Measurements from ENCODE around the gene SLC5A12.

The SLC5A12 gene, protein sequence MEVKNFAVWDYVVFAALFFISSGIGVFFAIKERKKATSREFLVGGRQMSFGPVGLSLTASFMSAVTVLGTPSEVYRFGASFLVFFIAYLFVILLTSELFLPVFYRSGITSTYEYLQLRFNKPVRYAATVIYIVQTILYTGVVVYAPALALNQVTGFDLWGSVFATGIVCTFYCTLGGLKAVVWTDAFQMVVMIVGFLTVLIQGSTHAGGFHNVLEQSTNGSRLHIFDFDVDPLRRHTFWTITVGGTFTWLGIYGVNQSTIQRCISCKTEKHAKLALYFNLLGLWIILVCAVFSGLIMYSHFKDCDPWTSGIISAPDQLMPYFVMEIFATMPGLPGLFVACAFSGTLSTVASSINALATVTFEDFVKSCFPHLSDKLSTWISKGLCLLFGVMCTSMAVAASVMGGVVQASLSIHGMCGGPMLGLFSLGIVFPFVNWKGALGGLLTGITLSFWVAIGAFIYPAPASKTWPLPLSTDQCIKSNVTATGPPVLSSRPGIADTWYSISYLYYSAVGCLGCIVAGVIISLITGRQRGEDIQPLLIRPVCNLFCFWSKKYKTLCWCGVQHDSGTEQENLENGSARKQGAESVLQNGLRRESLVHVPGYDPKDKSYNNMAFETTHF

DNA sequence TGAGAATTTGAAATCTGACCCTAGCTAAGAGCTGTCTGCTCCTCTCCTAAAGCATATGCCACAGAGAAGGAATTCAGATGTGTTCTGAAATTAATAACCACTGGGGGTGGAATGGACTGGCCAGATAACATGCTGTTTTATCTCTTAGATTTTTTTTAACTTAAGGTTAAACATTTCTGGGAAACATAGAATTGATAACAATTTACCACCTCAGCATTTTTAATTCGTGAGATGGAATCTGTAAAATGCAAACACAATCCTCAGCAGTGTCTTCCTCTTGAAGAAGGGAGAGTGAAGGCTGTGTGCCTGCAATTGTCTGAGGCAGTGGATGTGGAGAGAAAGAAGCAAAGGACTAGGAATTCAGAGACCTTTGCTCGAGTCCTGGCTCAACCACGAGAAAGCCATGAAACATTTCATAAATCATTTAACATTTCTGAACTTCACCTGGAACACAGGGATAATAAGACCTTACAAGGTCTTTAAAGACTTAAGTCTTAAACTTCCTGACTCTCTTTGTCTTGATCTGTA, at the start of gene SLC5A12:
Gene SLC5A12, minus strand, starts transcription at position 113 of the 528 bp plus-strand sequence. CDS start 346 bp downstream, outside the sequence.
- no peak for DNase-seq

DNA sequence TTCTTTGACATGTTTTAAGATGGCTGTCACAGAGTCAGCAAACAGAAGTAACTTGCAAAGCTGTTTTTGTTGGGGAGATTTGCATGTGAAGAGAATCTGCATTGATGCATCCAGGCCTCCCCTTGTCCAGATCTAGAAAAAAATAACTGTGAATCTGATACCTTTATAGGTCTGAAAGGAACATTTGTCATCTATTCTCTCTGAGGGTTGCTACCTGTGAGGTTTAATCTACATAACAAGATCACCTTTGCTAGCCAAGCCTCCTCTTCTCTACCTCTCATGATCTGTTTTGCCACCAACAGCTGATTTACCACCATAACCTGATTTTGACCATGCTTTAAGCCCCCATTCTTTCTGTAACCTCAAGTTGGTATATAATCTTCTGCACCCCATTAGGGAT, 47.2 kb upstream of the SLC5A12 start:
- DNase-seq, result no peak

DNA sequence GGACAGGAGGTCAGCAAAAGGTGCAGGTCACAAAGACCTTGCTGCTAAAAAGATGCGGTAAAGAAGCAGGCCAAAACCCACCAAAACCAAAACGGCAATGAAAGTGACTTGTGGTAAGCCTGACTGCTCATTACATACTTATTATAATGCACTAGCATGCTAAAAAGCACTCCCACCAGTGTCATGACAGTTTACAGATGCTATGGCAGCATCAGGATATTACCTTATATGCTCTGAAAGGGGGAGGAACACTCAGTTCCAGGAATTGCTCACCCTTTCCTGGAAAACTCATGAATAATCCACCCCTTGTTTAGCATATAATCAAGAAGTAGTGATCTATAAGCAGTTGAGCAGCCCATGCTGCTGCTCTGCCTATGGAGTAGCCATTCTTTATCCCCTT, 45.2 kb upstream of the SLC5A12 start:
- DNase-seq, result no peak

DNA sequence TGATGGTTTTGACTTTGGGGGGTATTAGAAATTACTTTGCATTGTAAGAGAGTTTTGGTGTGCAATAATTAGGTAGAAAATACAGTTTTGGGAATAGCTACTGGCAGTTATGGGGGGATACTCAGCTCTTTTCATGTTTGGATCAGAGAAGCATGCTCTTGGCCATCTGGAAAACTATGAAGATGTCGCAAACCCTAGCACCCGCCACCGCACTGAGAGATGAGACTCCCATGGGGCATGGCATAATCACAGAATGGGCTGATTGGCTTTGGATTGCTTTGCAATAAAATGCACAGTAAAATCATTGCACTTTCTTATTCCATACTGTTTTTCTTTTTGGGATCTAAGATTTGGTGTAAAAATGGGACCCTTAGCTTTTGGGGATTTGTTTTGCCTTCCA, 43.5 kb upstream of the SLC5A12 start:
- DNase-seq, result no peak

DNA sequence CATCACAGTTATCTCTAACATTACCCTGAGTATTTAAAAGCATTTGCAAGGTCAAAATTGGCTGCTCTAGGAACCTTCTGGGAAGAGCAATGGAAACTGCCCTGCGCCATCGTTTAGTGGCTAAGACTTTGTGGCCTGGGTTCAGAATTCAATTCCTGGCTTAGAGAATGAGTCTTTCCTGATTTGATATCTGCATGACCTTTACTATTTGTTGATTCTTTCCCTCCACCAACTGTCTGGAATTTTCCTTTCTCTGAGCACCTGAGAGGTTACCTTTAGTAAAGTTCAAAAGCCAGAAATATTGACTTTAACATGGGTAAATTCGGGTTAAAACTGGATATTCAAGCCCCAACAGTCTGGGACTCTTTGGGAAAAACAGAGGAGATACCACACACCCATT, 43.0 kb upstream of the SLC5A12 start:
- DNase-seq, result no peak

DNA sequence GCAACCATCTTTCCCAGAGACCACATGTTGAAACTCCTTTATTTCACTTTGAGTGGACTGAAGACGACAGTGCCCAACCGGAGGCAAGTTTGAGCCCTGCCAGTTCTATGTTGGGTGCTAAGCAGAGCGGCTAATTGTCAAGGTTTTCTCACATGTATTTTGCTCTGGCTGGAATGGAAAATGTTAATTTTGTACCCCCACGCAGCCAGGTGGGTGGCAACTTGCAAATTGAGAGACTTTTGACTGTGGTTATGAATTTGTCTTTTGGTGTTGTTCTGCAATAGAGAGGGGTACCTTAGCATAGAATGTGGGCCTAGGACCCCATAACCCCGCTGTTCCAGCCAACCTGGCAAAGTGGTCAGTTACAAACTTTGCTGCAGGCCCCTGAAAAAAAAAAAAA, 42.5 kb upstream of the SLC5A12 start:
- DNase-seq, result no peak

DNA sequence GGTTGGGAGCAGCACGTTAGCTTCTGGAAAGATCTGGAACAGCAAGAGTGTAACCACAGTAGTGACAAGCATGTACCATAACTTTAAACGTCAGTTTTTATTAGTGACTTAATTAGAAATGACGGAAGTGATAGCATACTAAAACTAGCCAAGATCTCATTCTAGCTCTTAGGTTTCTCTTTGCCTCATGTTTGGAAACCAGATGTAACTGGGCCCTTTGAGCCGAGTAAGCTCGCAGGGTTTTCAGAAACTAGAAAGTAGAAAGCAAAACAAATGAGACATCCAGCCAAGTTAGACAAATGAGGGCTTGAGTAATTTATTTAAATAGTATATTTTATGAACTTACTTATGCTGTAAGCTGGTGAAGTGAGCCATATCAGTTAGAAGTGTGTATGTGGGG, 40.2 kb upstream of the SLC5A12 start:
- no peak for DNase-seq

DNA sequence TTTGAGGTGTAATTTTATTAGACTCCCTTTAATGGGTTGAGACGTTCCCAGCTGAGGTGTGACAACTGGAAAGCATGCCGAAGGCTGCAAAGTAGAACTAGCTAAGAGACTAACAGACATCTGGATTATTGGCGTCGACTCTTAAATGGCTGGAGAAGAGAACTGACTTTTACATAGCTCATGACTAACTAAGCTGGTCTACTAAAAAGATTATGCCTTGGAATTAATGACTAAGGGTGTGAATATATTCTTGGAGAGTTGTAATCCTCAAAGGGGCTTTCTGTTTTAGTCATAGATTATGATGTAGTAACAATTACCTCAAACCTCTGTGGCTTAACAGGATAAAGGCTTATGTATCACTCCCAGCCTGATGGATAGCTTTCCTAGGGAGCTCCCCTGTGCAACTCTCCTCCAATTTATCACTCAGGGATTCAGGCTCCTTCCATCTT, 39.5 kb upstream of the SLC5A12 start:
- no peak for DNase-seq

DNA sequence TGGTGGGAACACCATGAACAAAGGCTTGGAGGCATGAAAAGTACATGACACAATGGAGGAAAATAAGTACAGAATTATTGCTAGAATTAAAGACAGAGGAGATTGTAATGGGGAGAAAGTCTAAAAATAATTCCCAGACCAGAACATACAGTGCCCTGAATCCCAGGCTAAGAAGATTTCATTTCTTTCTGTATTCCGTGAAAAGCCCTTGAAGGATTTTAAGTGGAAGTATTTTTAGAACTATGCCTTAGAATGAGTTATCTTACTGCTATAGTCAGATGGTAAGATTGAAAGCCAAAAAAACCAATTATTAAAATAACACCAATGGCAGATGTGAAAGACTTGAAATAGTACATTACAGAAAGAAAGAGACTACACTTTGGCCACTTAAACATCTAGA, 36.1 kb upstream of the SLC5A12 start:
- no peak for DNase-seq

DNA sequence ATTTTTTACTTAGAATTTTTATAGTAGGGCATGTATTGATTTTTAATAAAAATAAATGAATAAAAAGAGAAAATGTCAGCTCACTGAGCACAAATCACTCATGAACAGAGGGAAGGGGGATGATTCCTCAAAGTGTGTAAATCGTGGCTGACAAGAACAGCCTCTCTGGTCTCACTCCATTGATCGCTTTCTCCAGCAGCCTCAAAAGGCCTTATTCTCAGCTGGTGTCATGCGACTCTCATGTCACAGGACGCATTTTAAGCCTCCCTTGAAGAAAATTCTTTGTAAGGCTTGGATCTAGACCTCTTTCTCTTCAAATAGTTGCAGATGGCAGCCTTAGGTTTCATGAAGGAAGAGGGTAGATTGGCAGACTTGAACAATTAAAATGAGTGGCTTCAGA, 33.9 kb upstream of the SLC5A12 start:
- no peak for DNase-seq

DNA sequence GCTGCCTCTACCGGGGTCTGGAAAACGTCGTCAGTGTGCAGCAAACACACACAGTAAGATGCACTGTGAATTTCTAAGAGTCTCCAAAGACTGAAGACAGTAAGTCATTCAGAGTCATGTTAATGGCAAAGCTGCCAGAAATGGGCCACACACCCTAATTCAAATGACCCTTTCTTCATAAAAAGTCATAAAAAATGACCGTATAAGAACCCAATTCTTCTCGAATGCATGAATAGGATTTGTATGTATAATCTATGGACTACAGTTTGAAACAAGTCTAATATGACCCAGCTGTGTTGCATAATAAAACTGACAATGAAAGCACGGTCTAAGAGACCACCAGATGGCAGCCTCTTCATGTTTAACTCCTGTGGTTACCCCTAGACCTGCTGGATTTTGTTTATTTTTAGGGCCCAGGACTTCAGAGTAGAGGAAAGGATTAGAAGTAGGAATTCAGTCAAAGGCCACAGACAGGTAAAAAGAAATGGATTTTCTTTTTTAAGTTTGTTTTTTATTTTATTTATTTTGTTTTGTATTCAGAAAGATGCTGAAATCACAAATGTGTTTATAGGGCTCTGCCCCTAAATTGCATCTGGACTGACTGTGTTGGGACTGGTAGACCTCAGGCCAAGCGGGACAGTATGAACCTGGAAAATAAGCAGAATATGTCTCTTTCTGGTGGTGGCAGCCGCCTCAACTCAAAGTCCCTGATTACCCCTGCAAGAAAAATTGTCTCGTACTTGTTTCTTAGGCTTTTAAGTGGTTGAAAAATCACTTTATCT, 32.1 kb upstream of the SLC5A12 start:
- no peak for DNase-seq

DNA sequence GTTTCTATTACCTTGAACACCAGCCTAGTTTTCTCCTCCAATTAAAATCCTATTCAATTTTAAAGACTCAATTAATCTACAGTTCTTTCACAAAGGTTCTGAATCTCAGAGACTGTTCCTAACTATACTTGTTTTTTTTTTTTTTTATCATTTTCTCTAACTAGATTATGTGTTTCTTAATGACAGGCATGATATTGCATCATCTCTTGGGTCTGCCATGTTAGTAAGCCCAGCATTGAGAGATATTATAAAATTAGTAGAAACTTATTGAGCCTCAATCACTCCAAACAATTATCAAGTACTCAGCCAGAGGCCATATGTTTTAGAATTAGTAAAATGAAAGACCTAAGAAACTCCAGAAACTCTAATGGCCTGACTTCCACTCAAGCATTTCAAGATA, 28.1 kb upstream of the SLC5A12 start:
- no peak for DNase-seq

DNA sequence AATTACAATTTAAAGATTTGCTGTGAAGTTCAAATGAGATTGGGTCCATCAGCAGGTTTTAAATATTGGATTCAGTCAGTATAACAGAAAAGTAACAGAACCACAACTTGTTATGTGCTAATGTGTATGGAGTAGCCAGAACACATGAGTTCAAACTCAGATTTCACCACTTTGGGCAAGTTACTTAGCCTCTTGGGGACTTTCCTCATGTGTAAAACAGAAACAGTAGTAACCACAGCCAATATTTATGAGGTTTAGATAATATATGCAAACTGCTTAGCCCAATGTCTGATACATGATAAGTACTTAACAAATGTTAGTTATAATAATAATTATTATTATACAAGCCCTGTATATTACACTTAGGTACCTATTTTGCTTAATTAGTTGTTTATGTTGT, 21.8 kb upstream of the SLC5A12 start:
- no peak for DNase-seq

DNA sequence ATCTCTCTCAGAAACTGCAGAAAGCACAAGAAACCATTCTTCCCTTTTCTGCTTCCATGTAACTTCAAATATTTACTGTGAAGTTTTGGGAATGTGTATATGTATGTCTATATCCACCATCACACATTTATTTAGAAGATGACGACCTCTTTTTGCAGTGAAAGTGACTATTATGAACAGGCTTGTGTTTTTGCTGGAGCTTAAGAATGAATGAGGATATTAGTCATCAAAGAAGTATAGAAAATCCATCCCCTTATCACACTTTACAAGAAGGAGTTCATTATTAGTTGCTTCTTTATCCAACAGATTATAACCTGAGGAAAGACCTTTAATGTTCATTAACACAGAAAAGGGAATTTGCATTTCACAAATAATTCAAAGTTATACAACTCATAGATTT, 21.1 kb upstream of the SLC5A12 start:
- no peak for DNase-seq

DNA sequence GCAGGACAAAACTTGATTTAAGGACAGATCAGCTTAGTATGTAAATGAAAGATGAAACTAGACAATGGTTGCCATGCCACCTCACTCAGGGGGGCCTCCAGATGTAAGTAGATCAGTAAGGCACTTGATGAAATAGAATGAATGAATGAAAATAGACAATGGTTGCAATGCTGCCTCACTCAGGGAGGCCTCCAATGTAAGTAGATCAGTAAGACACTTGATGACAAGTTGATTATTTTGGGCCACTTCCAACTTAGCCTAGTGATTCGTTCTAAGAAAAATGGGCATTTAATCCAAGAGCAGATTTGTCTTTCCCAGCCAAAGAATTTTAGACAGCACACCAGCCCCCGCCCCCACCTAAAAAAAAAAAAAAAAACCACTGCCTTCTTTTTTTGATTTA, 19.2 kb upstream of the SLC5A12 start:
- no peak for DNase-seq

DNA sequence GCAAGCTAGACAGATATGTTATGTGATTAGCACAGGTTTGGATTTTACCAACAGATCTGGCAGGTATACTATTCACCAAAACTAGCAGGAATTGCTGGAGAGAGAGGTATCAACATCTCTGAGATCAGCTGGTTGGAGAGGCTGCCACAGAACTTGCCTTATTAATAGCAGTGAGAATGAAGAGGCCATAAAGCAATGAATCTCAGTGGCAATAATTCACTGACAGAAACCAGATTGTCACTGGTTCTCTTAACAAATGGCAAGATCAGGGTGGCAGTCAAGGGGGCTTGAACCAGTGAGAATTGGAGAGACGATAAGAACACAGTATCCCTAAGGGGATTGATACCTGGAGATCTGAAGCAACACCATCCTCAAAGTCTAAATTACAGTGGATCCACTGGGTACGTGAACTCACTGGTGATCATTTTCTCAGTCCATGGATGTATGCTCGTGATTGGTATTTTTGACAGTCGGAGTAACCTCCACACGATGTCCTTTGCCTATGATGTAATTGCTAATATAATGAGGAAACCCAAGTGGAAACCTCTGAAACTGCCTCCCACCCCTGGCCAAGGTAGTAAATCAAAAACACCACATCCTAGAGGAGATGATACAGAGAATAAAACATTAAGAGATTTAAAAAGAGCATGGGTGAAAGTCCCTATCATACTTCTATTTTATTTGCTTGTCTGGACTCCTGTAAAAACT, 17.7 kb upstream of the SLC5A12 start:
- no peak for DNase-seq

DNA sequence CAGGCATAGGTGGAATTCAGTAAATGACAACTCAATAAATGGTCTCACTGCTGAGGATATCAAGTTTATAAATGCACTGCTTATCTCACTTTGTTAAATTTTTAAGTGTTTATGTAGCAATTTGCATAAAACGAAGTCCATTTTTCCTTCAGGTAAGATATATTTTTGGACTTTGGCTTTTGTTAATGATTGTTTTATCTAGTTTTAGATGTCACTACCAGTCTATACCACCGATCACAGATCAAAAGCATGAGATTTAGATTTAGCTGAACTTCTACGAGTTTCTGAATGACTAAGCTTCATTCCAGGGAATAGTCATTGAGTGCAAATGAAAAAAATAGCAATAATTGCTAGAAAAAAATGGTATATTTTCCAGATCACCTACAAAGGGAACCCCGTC, 12.8 kb upstream of the SLC5A12 start:
- no peak for DNase-seq

DNA sequence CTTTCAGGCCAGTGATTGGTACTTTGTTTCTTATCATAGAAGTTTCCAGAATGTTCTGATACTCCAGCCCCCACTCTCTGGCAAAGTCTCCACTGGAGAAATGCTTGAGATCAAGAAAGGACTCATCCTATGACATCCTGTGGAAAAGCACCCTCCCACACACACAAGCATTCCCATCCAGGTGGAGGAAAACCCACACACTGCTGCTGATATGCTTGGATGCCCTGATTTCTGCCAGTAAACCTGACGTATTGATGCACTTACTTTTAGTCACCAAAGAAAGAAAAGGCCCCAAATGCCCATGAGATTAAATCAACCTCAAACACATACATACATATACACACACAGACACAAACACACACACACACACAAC, 9.2 kb upstream of the SLC5A12 start:
- DNase-seq, result no peak

DNA sequence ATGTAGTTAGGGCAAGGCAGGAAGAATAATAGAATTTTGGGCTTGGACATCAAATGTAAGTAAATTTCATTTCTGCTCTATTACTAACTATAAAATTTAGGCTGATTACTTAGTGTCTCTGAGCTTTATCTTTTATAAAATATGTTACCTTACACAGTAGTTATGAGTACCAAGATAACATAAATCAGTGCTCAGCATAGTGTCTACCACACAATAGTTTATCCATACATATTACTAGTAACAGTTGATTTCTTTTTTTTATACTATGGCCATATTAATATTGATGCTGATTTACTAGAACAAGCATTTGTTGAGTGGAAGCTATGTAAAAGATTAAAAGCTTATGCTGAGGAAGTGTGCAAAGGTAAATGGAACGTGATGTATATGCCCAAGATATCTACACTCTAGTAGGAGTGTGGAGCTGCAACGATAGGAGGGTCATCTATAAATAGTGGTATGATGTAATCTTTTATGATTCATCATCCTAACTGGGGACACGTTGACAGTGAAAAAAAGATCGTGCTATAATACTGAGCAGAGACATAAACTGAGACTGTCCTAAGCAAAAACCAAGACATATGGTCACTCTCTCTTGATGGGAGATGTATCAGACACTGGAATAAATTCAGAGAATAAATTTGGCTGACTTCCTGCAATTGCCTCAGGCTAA, 8.7 kb upstream of the SLC5A12 start:
- DNase-seq, result no peak

DNA sequence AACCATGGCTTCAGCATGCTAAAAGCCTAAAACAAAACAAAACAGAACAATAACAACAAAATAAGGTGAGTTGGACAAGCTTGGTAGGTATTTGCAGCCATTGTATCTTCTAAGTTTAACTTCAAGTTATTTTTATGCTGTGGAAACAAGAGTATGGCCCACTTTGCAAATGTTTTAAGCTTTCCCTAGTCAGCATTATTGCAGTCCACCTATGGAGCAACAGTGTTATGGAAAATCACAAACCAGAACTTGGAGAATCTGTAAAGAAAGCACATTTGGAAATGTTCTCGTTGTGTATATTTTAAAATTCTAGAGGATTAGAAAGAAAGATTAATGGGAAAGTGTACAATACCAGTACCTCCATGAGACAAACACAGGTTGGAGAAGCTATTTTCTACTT, 7.4 kb upstream of the SLC5A12 start:
- no peak for DNase-seq

DNA sequence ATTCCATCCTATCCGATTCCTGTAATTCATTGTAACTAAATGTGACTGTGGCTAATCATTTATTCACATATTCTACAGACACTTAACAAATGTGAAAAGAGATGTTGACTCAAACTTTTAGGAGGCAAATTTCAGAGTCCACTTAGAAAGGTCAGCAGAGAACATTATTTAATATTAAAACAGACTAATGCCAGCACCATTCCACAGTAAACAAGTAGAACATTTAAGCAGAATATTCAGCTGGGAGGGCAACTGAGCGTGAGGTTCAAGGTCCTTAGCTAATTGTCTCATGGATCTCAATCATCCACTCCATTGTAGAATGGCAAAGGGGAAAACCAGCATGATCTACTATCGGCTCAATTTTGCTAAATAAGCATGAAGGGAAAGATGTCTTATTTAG, 5.1 kb upstream of the SLC5A12 start:
- DNase-seq, result no peak

DNA sequence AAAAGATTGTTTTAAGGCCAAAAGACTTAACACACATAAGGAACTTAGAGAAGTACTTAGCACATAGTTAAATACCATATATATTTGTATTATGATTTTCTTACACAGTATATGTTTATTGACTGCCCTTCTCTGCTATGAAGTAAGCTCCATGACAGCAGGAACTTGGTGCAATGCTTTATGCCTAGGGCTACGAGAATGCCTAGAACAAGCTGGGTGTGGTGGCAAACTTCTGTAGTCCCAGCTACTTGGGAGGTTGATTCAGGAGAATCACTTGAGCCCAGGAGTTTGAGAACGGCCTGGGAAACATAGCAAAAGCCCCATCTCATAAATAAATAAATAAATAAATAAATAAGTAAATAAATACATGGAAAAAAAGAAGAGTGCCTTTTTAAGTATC, 1.9 kb downstream of the SLC5A12 start:
- DNase-seq, result no peak

Data from stimulated activated naive CD4-positive, alpha-beta T cell treated with Interleukin-2 at 50 U/mL for 16 hours (primary cell).